Measurements from ENCODE around the gene RAB5B. TPM values are rescaled to one million over a fixed set of nuclear protein-coding genes. Genes with fewer than 3 reads are reported as not detected.
"Not testable (repeated sequence)": the region's sequence is repeated elsewhere in the genome, so short reads cannot be mapped to it uniquely, and the experiment has no call there.

Gene RAB5B
- total and polyA plus RNA-seq, 2 donors (not counting 3 experiments of a cell fraction or from before 2014, with no cell fraction given): 103 to 105 TPM

- Histone ChIP-seq H3K27ac (ENCODE audit: insufficient read depth, low read depth, low read length) (peak overlapping the region; percentile 95), H3K4me1 (ENCODE audit: control insufficient read depth, extremely low read depth, insufficient read depth, low read length) (peaks cover 17% of the 10 kb centered on the region), H3K9ac (replicated peaks; ENCODE audit: extremely low read depth, insufficient read depth, low read length) (peak overlapping the region; percentile 97), H3K4me3 (replicated peaks in 1 of 3; ENCODE audit: insufficient read depth in 1 of 3, low read depth in 1 of 3, low read length in 3 of 3) (peak overlapping the region; percentile 84 to 100 (median 87)), H3K4me2 (ENCODE audit: insufficient read depth, low read length) (peak overlapping the region; percentile 95), H3K36me3 (ENCODE audit: control insufficient read depth in 2 of 2, extremely low read depth in 1 of 2, insufficient read depth in 2 of 2, low read length in 2 of 2) (peaks cover 8 to 14% of the 10 kb centered on the region in 2 experiments), H3K79me2 (ENCODE audit: control insufficient read depth, insufficient read depth, low read length) (peaks cover 20% of the 10 kb centered on the region)
- H3K9me1 ChIP-seq (replicated peaks; ENCODE audit: control insufficient read depth, extremely low read depth, insufficient read depth, low read length); H3K27me3 ChIP-seq (ENCODE audit: control insufficient read depth in 2 of 2, insufficient read depth in 2 of 2, low read length in 2 of 2); DNase-seq (ENCODE audit: low read depth, low spot score); FAIRE-seq; H4K20me1 ChIP-seq (replicated peaks; ENCODE audit: control insufficient read depth, extremely low read depth, insufficient read depth, low read length); CTCF ChIA-PET; dilution Hi-C loops (cut with MboI; ENCODE audit: extremely low pct_ligation_motif_present, low sequenced_read_pairs); H2AFZ ChIP-seq (ENCODE audit: low read depth, low read length); POLR2A ChIA-PET; H3K9me3 ChIP-seq (replicated peaks; ENCODE audit: control insufficient read depth, insufficient read depth, low read length): not testable (repeated sequence)
- TSS peak; percentile 73 for BruUV-seq (replicated peaks)
- intact Hi-C loops (cut with micrococcal nuclease): loop anchor here (1.0 to 5.0 kb wide), 3 partner anchors 37 to 147 kb away; partner anchors contain the start of genes DGKA and SMARCC2
Measured at GRCh38 chr12:56042430-56042813, 68.5 kb downstream of the RAB5B start.

GRCh38 chr12:56042843-56043242, 69.0 kb downstream of the RAB5B start:
- FAIRE-seq: no peak
- no TSS peak for BruUV-seq (replicated peaks)
- intact Hi-C loops (cut with micrococcal nuclease): loop anchor here (1.0 to 5.0 kb wide), 3 partner anchors 36 to 146 kb away; partner anchors contain the start of genes DGKA and SMARCC2
- peaks cover 8 to 14% of the 10 kb centered on the region in 2 experiments for H3K36me3 ChIP-seq (ENCODE audit: control insufficient read depth in 2 of 2, extremely low read depth in 1 of 2, insufficient read depth in 2 of 2, low read length in 2 of 2)
- H3K9me3 ChIP-seq (replicated peaks; ENCODE audit: control insufficient read depth, insufficient read depth, low read length): no peaks in the 10 kb centered on the region
- no peaks in the 10 kb centered on the region for H3K9me1 ChIP-seq (replicated peaks; ENCODE audit: control insufficient read depth, extremely low read depth, insufficient read depth, low read length)
- no peaks in the 10 kb centered on the region for H3K27me3 ChIP-seq (ENCODE audit: control insufficient read depth in 2 of 2, insufficient read depth in 2 of 2, low read length in 2 of 2)
- no peak overlapping the region for H2AFZ ChIP-seq (ENCODE audit: low read depth, low read length)
- peak overlapping the region; percentile 95 for H3K27ac ChIP-seq (ENCODE audit: insufficient read depth, low read depth, low read length)
- H4K20me1 ChIP-seq (replicated peaks; ENCODE audit: control insufficient read depth, extremely low read depth, insufficient read depth, low read length): peaks cover 3% of the 10 kb centered on the region
- CTCF ChIA-PET: interaction anchor here (3.2 kb wide), 1 partner anchor 13 kb away, joined by 10 read pairs; no protein-coding TSS in a partner anchor
- POLR2A ChIA-PET: no interaction called here
- peak overlapping the region; percentile 84 to 100 (median 87) for H3K4me3 ChIP-seq (replicated peaks in 1 of 3; ENCODE audit: insufficient read depth in 1 of 3, low read depth in 1 of 3, low read length in 3 of 3)
- H3K9ac ChIP-seq (replicated peaks; ENCODE audit: extremely low read depth, insufficient read depth, low read length): peak overlapping the region; percentile 97
- H3K4me1 ChIP-seq (ENCODE audit: control insufficient read depth, extremely low read depth, insufficient read depth, low read length): peaks cover 17% of the 10 kb centered on the region
- TF ChIP-seq EZH2 (IDR thresholded peaks at IDR 0.05; ENCODE audit: borderline replicate concordance, low read depth, low read length, severe bottlenecking): no peak
- peak overlapping the region; percentile 95 for H3K4me2 ChIP-seq (ENCODE audit: insufficient read depth, low read length)
- peaks cover 20% of the 10 kb centered on the region for H3K79me2 ChIP-seq (ENCODE audit: control insufficient read depth, insufficient read depth, low read length)
- DNase-seq (ENCODE audit: low read depth, low spot score): no peak
- dilution Hi-C loops (cut with MboI; ENCODE audit: extremely low pct_ligation_motif_present, low sequenced_read_pairs): no loop called here

Other genes starting within 250 kb of the RAB5B start
- gene CD63, start 245.1 kb upstream of the RAB5B start, total RNA-seq: 1,054 and 1,063 TPM in 2 replicates
- gene CD63, start 245.1 kb upstream of the RAB5B start, polyA plus RNA-seq: 1,429 and 1,536 TPM in 2 replicates
- 18.7 and 19.8 TPM in 2 replicates for gene GDF11, start 231.0 kb upstream of the RAB5B start, total RNA-seq
- gene GDF11, start 231.0 kb upstream of the RAB5B start, polyA plus RNA-seq: 10.0 and 11.6 TPM in 2 replicates
- gene SARNP, start 156.4 kb upstream of the RAB5B start, total RNA-seq: 88.1 and 101 TPM in 2 replicates
- 101 and 108 TPM in 2 replicates for gene SARNP, start 156.4 kb upstream of the RAB5B start, polyA plus RNA-seq
- 55.0 and 57.8 TPM in 2 replicates for gene ORMDL2, start 156.0 kb upstream of the RAB5B start, total RNA-seq
- 70.4 and 111 TPM in 2 replicates for gene ORMDL2, start 156.0 kb upstream of the RAB5B start, polyA plus RNA-seq
- gene DNAJC14, start 144.5 kb upstream of the RAB5B start, total RNA-seq: 29.7 and 33.3 TPM in 2 replicates
- gene DNAJC14, start 144.5 kb upstream of the RAB5B start, polyA plus RNA-seq: 15.7 and 16.0 TPM in 2 replicates
- 0.31 and 0.78 TPM in 2 replicates for gene MMP19, start 131.1 kb upstream of the RAB5B start, total RNA-seq
- 1.6 and 2.0 TPM in 2 replicates for gene MMP19, start 131.1 kb upstream of the RAB5B start, polyA plus RNA-seq
- 23.5 and 24.9 TPM in 2 replicates for gene PYM1, start 46.2 kb upstream of the RAB5B start, total RNA-seq
- gene PYM1, start 46.2 kb upstream of the RAB5B start, polyA plus RNA-seq: 16.8 and 18.7 TPM in 2 replicates
- gene DGKA, start 42.9 kb upstream of the RAB5B start, total RNA-seq: 49.8 and 64.3 TPM in 2 replicates
- 48.6 and 53.2 TPM in 2 replicates for gene DGKA, start 42.9 kb upstream of the RAB5B start, polyA plus RNA-seq
- gene PMEL, start 8.0 kb upstream of the RAB5B start, total RNA-seq: 0.42 and 0.51 TPM in 2 replicates
- 0.99 and 2.0 TPM in 2 replicates for gene PMEL, start 8.0 kb upstream of the RAB5B start, polyA plus RNA-seq
- 63.6 and 69.8 TPM in 2 replicates for gene CDK2, start 7.2 kb upstream of the RAB5B start, total RNA-seq
- 46.7 and 52.2 TPM in 2 replicates for gene CDK2, start 7.2 kb upstream of the RAB5B start, polyA plus RNA-seq
- 24.3 and 24.8 TPM in 2 replicates for gene SUOX, start 23.2 kb downstream of the RAB5B start, total RNA-seq
- gene SUOX, start 23.2 kb downstream of the RAB5B start, polyA plus RNA-seq: 29.1 and 31.4 TPM in 2 replicates
- gene IKZF4, start 47.0 kb downstream of the RAB5B start, total RNA-seq: 3.5 and 5.4 TPM in 2 replicates
- gene IKZF4, start 47.0 kb downstream of the RAB5B start, polyA plus RNA-seq: 2.5 and 3.4 TPM in 2 replicates
- 57.3 and 66.7 TPM in 2 replicates for gene RPS26, start 67.8 kb downstream of the RAB5B start, total RNA-seq
- 1,837 and 1,847 TPM in 2 replicates for gene RPS26, start 67.8 kb downstream of the RAB5B start, polyA plus RNA-seq
- 0.11 TPM in 1 of 2 replicates, not detected in the other for gene ERBB3, start 106.1 kb downstream of the RAB5B start, total RNA-seq
- gene ERBB3, start 106.1 kb downstream of the RAB5B start, polyA plus RNA-seq: 0.08 and 1.5 TPM in 2 replicates
- 170 and 188 TPM in 2 replicates for gene PA2G4, start 130.5 kb downstream of the RAB5B start, total RNA-seq
- 94.2 and 121 TPM in 2 replicates for gene PA2G4, start 130.5 kb downstream of the RAB5B start, polyA plus RNA-seq
- 3,212 and 3,428 TPM in 2 replicates for gene RPL41, start 142.6 kb downstream of the RAB5B start, total RNA-seq
- 9,033 and 9,990 TPM in 2 replicates for gene RPL41, start 142.6 kb downstream of the RAB5B start, polyA plus RNA-seq
- gene ZC3H10, start 144.2 kb downstream of the RAB5B start, total RNA-seq: 8.7 and 10.1 TPM in 2 replicates
- gene ZC3H10, start 144.2 kb downstream of the RAB5B start, polyA plus RNA-seq: 2.6 and 3.0 TPM in 2 replicates
- gene ESYT1, start 154.2 kb downstream of the RAB5B start, total RNA-seq: 133 and 161 TPM in 2 replicates
- 233 and 234 TPM in 2 replicates for gene ESYT1, start 154.2 kb downstream of the RAB5B start, polyA plus RNA-seq
- gene MYL6B, start 178.5 kb downstream of the RAB5B start, total RNA-seq: 135 and 137 TPM in 2 replicates
- gene MYL6B, start 178.5 kb downstream of the RAB5B start, polyA plus RNA-seq: 130 and 185 TPM in 2 replicates
- gene MYL6, start 184.3 kb downstream of the RAB5B start, total RNA-seq: 2,364 and 2,543 TPM in 2 replicates
- gene MYL6, start 184.3 kb downstream of the RAB5B start, polyA plus RNA-seq: 6,581 and 8,470 TPM in 2 replicates
- 117 and 121 TPM in 2 replicates for gene SMARCC2, start 215.4 kb downstream of the RAB5B start, total RNA-seq
- gene SMARCC2, start 215.4 kb downstream of the RAB5B start, polyA plus RNA-seq: 51.1 and 51.9 TPM in 2 replicates
- 80.1 and 88.3 TPM in 2 replicates for gene RNF41, start 247.8 kb downstream of the RAB5B start, total RNA-seq
- gene RNF41, start 247.8 kb downstream of the RAB5B start, polyA plus RNA-seq: 203 and 241 TPM in 2 replicates

All from endothelial cell of umbilical vein (primary cell).